ENCODE data around the gene ST7.

DNA sequence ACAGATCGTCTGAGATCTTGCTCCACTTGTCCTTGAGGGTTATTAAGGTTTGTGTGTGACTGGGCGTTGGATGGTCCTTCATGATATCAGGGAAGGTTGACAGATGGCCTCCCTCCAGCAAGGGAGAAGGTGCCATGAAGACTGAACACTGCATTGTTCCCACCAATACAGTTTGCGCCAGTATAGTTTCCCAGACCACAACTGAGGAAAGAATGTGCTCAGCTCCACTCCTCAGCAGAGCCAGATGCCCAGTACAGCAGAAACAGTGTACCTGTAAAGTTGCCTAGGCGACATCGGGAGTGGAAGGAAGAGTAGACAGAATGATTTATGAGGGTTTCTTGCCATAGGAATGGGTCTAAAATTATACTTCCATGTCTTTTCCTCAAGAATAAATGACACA, 137.5 kb downstream of the ST7 start:
- TF ChIP-seq, protein P1, sequence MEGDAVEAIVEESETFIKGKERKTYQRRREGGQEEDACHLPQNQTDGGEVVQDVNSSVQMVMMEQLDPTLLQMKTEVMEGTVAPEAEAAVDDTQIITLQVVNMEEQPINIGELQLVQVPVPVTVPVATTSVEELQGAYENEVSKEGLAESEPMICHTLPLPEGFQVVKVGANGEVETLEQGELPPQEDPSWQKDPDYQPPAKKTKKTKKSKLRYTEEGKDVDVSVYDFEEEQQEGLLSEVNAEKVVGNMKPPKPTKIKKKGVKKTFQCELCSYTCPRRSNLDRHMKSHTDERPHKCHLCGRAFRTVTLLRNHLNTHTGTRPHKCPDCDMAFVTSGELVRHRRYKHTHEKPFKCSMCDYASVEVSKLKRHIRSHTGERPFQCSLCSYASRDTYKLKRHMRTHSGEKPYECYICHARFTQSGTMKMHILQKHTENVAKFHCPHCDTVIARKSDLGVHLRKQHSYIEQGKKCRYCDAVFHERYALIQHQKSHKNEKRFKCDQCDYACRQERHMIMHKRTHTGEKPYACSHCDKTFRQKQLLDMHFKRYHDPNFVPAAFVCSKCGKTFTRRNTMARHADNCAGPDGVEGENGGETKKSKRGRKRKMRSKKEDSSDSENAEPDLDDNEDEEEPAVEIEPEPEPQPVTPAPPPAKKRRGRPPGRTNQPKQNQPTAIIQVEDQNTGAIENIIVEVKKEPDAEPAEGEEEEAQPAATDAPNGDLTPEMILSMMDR (conservative IDR thresholded peaks at IDR 0.05 in 1 of 2, IDR thresholded peaks at IDR 0.05 in 1 of 2; ENCODE audit: extremely low read depth in 1 of 2, insufficient read depth in 1 of 2, low read depth in 1 of 2, low read length in 2 of 2): no peak
- TF ChIP-seq EZH2 (IDR thresholded peaks at IDR 0.05; ENCODE audit: borderline replicate concordance, low read length): no peak

Data from mammary epithelial cell (primary cell).